HG02870 (cell line): ENCODE results near the gene TLE5.
"Not testable (repeated sequence)": the region's sequence is repeated elsewhere in the genome, so short reads cannot be mapped to it uniquely, and the experiment has no call there.

Experiments used
- ATAC-seq: cut with Tn5 transposase; IDR thresholded peaks from one replicate; pipeline ENCODE4 v1.9.1; 2021; ENCODE audit warnings: mild to moderate bottlenecking, moderate library complexity; ENCODE audit not compliant: unreplicated experiment

Gene TLE5

DNA sequence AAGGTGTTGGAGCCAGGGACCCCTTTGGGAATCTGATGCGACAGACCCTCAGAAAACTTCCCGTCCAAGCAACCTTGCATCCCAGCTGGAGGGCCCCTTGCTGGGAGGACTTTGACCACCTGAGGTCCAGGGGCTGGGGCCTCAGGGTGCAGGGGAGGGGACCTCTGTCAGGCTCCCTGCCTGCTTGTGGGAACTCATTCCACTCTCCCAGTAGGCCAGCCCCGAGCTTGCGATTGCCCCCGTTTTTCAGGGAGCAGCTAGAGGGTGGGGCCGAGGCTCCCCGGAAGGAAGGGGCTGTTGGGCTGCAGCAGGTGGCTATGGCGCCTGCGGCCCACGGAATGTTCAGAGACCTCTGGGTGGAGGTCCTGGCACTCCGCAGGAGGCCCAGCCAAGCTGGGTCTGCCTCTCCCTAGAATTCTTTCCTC lies 34.6 kb upstream of the TLE5 start:
- ATAC-seq = no peak

DNA sequence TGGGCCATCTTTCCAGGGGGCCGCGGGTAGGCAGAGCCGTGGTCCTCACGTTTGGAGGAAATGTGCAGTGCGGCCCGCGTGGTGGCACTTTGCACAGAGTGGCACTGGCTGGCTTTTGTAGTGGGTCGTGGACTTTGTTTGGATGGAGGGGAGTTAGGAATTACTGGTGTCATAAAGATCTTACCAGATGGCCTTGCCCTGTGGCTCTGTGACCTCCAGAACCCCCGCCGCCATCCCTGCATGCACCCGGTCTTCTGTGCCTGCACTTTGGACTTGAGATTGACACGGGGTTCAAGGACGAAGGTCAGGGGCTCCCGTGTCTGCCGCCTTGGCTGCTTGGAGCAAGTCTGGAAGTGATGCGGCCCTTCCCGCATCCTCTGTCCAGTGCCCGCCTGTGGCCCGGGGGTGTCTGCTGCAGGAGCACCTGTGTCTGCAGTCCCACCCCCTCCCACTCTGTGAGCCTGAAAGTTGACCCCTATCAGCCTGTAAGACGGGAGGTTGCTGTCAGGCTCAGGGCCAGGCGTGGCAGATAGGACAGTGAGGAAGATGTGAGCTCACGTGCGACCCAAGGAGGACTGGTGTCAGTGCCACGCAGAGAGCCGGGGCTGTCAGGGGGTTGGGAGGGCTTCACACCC lies 34.1 kb upstream of the TLE5 start:
- ATAC-seq = no peak

DNA sequence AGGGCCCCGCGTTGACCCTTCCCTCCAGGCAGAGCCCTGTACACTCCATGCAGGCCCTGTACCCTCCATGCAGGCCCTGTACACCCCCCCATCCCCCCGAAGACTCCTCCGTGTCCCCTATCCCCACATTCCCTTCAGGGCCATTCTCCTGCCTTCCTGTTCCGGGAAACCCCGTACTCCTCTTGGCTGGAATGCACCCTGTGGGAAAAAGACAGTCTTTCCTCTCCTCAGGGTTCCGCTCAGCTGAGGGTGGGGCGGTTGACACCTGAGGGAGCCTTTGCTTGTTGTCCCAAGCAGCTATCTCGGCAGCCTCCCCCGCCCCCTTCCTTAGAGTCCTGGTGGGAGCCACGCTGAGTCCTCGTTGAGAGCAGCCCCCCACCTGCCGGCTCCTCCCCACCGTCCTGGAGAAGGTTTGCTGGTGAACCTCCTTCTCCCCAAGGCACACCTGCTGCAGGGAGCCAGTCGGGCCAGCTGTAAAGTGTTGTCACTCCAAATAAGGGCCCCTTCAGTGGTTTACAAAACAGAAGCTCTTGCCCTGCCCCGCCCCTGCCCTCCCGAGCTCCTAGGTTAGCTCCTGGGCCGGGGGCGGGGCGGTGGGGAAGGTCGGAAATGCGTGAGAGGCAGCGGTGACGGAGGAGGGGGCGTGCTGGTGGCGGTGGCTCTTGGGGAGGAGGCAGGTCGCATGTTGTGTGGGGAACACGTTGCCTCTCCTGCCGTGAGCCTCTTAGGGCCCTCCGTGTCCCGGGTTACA lies 33.3 kb upstream of the TLE5 start:
- no peak for ATAC-seq

DNA sequence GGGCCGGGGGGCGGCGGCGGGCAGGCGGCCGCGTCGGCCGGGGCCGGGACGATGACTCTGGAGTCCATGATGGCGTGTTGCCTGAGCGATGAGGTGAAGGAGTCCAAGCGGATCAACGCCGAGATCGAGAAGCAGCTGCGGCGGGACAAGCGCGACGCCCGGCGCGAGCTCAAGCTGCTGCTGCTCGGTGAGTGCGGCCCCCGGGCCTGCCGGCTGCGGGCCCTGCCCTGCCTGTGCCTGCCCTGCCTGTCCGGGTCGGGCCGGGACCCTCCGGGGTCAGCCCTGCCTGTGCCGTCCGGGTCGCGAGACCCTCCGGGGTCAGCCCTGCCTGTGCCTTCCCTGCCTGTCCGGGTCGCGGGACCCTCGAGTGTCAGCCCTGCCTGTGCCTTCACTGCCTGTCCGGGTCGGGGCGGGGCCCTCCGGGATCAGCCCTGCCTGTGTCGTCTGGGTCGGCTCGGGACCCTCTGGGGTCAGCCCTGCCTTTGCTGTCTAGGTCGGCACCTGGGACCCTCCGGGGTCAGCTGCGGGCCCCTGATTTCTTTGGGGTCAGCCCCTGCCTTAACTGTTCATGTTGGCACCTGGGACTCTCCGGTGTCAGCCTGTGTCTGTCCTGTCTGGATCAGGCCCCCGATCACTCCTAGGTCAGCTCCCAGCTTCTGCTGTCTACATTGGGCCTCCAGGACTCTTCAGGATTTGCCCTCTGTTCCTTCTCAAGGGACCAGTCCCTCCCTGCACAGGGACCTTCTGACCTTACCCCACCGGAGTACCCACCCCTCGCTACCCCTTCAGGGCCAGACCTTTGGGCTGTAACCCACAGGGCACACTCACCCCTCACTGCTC lies 32.5 kb upstream of the TLE5 start:
- ATAC-seq = no peak

DNA sequence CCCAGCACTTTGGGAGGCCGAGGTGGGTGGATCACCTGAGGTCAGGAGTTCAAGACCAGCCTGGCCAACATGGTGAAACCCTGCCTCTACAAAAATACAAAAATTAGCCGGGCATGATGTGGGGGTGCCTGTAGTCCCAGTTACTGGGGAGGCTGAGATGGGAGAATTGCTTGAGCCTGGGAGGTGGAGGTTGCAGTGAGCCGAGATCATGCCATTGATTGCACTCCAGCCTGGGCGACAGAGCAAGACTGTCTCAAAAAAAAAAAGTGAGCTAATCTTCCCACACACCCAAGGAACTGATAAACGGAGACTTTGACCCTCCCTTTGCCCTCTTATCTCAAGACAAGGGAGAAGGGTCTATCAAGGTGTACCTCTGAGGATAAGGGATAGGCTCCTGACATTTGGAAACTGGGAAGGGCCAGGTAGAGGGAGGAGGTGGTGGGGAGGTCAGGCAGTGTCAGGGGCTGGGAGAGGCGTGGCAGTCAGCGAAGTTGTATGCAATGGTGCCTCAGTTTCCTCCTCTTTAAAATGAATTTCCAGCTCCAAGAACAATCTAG lies 27.1 kb upstream of the TLE5 start:
- not testable (repeated sequence) for ATAC-seq

DNA sequence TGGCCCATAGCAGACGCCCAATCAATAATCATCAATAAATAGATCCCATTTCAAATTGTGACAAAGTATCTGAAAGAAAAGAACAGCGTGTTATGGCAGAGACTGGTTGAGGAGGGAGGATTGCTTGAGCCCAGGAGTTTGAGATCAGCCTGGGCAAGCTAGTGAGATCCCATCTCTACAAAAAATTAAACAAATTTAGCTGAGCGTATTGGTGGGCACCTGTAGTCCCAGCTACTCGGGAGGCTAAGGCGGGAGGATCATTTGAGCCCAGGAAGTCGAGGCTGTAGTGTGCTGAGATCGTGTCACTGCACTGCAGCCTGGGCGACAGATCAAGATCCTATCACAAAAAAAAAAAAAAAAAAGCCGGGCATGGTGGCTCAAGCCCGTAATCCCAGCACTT lies 25.5 kb upstream of the TLE5 start:
- no peak for ATAC-seq

DNA sequence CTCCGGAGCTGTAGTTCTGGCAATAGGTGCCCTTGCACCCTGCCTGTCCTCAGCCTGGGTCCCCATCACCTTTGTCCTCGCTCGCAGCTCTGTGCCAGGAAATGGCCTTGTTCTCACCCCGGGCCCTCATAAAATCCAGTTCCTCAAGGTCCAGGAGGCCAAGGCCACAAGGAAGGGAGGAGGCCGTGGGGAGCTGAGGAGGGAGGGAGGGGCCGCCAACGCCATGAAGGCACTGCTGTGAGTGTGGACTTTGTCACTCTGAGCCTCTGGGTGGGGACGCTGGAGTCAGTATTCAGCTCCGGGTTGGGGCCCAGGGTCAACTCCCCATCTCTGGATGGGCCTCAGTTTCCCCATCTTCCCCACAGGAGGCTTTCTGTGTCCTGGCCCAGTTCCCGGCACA lies 22.6 kb upstream of the TLE5 start:
- no peak for ATAC-seq

DNA sequence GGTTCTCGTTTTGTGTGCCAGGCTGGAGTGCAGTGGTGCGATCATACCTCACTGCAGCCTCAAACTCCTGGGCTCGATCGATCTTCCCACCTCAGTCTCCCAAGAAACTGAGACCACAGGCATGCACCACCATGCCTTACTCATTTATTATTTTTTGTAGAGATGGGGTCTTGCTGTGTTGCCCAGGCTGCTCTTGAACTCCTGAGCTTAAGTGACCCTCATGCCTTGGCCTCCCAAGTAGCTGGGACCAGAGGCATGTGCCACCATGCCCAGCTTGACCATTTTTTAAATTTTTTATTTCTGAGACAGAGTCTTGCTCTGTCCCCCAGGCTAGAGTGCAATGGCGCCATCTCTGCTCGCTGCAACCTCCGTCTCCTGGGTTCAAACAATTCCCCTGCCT lies 21.7 kb upstream of the TLE5 start:
- ATAC-seq = no peak

DNA sequence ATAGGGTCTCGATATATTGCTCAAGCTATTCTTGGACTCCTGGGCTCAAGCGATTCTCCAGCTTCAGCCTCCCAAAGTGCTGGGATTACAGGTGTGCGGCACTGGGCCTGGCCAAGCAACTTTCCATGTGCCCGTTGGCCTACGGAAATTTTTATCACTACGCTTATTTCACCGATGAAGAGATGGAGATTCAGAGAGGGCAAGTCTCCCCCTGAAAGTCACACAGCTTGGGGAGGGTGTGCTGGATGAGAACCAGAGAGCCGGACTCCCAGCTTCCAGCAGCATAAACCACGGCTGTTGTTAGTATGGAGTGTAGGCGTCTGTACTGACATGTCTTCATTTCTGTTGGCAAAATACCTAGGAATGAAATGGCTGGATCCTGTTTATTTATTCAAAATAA lies 20.0 kb upstream of the TLE5 start:
- ATAC-seq = no peak

DNA sequence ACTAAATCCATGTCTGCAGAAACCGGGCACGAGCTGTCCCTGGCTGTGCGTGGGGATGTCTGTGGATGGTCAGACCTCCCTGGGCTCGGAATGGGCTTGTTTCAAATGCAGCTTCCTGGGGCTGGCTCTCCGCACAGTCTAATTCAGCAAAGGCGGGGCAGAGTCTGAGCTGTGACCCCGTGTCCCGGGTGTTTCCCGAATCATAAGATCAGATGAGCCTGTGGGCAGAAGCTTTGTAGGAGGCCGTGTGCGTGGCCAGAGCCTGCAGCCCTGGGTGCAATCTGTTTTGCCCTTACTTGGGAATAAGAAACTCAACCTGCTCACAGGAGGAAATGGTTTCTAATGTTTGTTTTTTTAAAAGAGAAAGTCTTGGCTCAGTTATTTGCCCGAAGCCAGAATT lies 18.0 kb upstream of the TLE5 start:
- no peak for ATAC-seq

DNA sequence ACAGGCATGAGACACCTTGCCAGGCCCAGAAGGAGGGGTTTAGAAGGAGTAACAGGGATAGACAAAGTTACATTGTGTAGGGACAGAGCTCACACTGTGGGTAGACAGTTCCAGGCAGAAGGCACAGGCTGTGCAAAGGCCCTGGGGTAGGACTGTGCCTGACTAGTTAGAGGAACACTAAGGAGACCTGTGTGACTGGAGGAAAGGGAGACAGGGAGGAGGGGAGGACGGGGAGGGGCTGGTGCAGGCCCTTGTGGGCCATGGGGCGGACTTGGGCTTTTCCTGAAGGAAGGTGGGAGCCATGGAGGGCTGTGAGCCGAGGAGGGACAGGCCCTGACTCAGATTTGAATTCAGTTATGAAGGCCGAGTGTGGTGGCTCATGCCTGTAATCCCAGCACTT lies 17.3 kb upstream of the TLE5 start:
- ATAC-seq = no peak

DNA sequence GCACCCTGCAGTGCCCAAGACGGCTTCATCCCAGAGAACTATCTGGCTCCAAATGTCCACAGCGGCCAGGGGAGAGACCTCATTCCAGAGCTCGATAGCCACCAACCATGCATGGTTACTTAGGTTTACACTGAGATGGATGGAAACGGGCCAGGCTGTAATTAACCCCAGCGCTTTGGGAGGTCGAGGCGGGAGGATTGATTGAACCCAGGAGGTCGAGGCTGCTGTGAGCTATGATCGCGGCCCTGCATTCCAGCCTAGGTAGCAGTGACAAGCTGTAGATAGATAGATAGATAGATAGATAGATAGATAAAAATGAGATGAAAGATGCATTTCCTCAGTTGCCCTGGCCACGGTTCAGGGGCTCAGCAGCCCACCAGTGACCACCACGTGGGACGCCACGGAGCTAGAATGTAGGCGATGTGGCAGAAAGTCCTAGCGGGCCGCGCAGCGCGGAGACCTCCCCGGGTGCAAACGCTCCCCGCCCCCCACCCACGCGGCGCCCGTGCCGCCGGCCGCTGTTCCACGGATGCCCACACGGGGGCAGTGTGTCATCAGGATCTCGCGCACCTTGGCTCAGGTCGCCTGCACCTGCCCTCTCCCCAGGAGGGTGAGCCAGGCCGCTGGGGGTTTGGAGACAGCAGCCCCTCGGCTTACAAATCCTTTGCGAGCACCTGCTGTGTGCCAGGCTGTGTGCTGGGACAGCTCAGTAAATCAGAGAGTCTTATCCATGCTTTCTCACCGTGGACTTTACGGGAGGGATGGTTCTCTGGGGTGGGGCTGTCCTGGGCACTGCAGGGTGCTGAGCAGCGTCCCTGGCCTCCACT lies 13.5 kb upstream of the TLE5 start:
- no peak for ATAC-seq

DNA sequence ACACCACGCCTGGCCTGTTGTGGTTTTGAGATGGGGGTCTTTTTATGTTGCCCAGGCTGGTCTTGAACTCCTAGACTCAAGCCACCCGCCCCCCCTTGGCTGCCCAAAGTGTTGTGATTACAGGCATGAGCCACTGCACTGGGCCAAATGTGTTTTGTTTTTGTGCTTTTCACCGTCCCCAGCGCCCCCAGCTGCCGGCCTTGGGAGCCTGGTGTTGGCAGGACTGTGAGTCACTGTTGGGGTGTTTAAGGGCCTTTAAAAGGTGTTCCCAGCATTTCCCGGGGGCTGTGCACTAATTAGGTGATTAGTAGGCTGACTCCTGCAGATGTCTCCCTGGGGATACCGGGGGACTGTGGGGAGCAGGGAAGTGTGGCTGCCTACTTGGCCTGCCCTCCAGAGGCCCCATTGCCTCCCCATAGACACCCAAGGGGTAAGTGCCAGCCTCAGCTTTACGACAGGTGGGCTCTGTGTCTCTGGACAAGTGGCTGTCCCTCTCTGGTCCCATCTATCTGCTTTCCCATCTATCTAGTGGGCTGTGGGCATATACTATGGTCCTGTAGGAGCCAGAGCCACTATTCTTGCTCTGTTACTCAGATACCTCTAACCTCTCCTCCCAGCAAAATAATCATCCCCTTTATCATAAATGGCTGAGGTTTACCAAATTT lies 11.8 kb upstream of the TLE5 start:
- no peak for ATAC-seq

DNA sequence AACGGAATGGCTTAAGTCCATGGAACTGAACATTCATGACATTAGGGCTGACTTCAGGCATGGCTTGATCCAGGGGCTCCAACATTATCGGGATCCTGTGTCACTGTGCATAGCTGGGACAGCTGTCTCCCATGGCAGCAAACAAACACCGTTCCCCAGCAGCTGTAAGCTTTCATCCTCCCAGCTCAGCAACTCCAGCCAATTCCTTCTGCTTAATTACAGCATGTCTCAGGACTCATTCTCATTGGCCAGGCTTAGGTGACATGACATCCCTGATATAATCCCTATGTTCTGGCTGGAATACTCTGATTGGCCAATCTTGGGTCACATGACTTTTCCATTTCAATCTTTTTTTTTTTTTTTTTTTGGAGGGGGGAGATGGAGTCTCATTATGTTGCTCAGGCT lies 10.9 kb upstream of the TLE5 start:
- no peak for ATAC-seq

DNA sequence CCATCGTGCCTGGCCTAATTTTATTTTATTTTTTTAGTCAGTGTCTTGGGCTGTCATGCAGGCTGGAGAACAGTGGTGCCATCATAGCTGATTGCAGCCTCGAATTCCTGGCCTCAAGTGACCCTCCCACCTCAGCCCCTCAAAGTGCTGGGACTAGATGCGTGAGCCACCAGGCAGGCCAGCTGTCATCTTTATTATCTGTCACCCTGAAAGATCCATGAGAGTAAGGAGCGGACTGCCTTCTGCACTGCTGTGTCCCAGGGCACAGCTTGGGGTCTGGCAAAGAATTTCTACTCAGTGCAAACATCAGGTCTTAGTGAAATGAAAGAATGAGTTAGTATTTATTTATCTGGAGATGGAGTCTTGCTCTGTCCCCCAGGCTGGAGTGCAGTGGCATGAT lies 9.5 kb upstream of the TLE5 start:
- no peak for ATAC-seq

DNA sequence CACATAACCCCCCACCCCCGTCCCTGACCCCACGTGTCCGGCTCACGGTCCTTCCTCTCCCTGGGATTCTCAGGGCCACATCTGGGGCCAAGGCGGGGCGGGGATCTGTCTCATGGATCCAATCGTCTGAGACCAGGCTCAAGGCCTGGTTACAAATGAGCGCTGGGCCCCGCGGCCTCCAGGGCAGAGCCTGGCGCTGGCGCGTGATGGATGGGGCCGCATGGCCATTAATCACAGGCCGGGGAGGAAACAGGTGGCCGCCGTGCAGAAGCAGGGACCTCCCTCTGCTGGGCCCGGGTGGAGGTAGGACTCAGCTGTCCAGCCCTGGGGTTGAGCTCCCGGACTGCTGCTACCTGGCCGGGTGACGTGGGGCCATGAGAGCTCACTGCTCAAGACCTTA lies 5.8 kb upstream of the TLE5 start:
- no peak for ATAC-seq

DNA sequence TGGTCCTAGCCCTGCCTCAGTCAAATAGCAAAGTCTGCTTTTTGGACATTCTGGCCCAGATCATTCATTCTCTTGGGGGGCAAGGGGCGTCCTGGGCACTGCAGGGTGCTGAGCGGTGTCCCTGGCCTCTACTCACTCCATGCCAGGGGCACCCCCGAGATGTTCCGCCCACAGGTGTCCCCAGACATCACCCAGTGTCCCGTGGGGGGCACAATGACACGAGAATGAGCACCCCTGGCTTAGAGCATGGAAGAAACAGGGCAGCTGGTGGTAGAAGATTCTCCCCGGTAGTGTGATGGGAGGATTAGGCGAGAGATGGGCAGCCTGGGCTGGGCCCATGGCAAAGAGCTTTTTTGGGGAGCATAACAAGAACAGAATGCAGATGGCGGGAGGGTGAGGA lies 5.3 kb upstream of the TLE5 start:
- no peak for ATAC-seq

DNA sequence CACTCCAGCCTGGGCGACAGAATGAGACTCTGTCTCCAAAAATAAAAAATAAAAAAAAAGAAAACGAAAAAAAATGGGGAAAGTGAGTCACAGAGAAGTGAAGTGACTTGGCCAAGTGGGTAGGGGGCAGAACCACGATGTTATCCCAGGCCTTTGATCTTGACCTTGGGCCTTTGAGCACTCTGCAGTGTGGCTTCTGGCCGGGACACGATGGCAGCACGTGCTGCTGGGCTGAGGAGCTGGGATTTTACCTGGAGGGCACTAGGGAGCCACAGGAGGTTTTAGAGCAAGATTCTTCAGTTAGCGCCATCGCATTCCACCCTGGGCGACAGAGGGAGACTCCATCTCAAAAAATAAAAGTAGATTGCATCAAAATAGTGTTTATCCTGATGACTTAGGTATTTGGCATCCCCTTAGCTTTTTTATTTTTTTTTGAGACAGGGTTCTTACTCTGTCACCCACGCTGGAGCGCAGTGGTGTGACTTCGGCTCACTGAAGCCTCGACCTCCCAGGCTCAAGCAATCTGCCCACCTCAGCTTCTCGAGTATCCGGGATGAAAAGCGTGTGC lies 4.3 kb upstream of the TLE5 start:
- ATAC-seq = no peak

DNA sequence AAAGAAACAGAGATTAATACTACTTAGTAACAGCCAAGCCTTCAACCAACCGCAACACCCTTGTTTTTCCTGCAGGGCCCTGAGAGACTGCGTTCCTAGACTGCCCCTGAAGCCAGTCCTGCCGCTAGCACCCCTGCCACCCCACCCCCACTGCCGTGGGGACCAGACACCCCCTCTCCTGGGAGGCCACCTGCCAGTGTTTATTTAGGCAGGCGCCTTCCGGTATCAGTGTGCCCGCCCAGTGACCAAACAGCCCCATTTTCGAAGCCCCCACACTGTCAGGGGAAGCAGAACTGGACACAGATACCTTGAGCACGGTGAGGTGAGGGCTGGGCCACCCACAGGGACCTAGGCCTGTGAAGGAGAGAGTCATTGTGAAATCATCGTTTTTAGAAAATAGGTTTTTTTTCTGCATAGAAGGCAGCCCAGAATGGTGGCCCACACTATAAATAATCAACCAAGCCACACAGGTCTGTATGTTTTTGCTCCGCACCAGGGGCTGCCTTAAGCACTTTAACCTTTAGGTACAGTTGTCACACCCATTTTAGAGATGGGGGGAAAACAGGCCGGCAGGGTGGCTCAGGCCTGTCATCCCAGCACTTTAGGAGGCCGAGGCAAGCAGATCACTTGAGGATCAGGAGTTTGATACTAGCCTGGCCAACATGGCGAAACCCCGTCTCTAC lies 3.5 kb upstream of the TLE5 start:
- ATAC-seq = no peak

DNA sequence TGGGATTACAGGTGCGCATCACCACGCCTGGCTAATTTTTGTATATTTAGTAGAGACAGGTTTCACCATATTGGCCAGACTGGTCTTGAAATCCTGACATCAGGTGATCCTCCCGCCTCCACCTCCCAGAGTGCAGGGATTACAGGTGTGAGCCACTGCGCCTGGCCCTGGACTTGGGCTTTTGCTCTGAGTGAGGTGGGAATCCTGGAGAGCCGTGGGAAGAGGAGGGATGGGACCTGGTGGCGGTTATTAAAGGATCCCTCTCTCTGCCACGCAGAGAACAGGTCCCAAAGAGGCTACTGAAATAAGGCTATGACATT lies 1.7 kb upstream of the TLE5 start:
- ATAC-seq = no peak
